Germinal center (tissue), 1 donor: ENCODE measurements around the gene RPN2.

ENCODE experiments used
- DNase-seq: peaks from one replicate; pipeline ENCODE4 v3.0.0; 2012; ENCODE audit warnings: mixed read lengths, low spot score

The RPN2 gene

GRCh38 chr20:37243076-37243936 is 64.2 kb downstream of the RPN2 start:
- DNase-seq, result no peak

GRCh38 chr20:37243937-37244571 is 64.9 kb downstream of the RPN2 start:
- DNase-seq, result no peak

- DNase-seq, result no peak
Measured at GRCh38 chr20:37244572-37244957, 65.4 kb downstream of the RPN2 start.

- DNase-seq, result no peak
Measured at GRCh38 chr20:37245216-37246150, 66.4 kb downstream of the RPN2 start.

- no peak for DNase-seq
Measured at GRCh38 chr20:37246736-37247135, 67.6 kb downstream of the RPN2 start.

- DNase-seq, result no peak
Measured at GRCh38 chr20:37247547-37247946, 68.4 kb downstream of the RPN2 start.

GRCh38 chr20:37249304-37249703 is 70.2 kb downstream of the RPN2 start:
- no peak for DNase-seq

- DNase-seq, result no peak
Measured at GRCh38 chr20:37251825-37252477, 72.8 kb downstream of the RPN2 start.

GRCh38 chr20:37253087-37253486 is 74.0 kb downstream of the RPN2 start:
- no peak for DNase-seq

GRCh38 chr20:37254114-37254878 is 75.2 kb downstream of the RPN2 start:
- no peak for DNase-seq

GRCh38 chr20:37256286-37256685 is 77.2 kb downstream of the RPN2 start:
- no peak for DNase-seq

GRCh38 chr20:37257530-37257929 is 78.4 kb downstream of the RPN2 start:
- no peak for DNase-seq

- DNase-seq, result no peak
Measured at GRCh38 chr20:37257988-37258387, 78.9 kb downstream of the RPN2 start.

- no peak for DNase-seq
Measured at GRCh38 chr20:37259031-37259430, 79.9 kb downstream of the RPN2 start.

- no peak for DNase-seq
Measured at GRCh38 chr20:37259865-37260264, 80.7 kb downstream of the RPN2 start.

GRCh38 chr20:37260923-37261322 is 81.8 kb downstream of the RPN2 start:
- DNase-seq, result no peak

- no peak for DNase-seq
Measured at GRCh38 chr20:37261714-37262113, 82.6 kb downstream of the RPN2 start, which contains the start of gene GHRH. Gene GHRH, minus strand, starts transcription at chr20:37261814. Its CDS starts 4,925 bp downstream, at chr20:37256889.

GRCh38 chr20:37262505-37262904 is 83.4 kb downstream of the RPN2 start:
- DNase-seq, result no peak

GRCh38 chr20:37263686-37264085 is 84.6 kb downstream of the RPN2 start:
- no peak for DNase-seq

- DNase-seq, result no peak
Measured at GRCh38 chr20:37265152-37265551, 86.0 kb downstream of the RPN2 start.
